Measurements from ENCODE around the gene MRPL50. TPM values are rescaled to one million over a fixed set of nuclear protein-coding genes. Genes with fewer than 3 reads are reported as not detected.

MRPL50 gene
- total RNA-seq, 1 experiment from 2014 or later: 20.0 TPM

- no peak overlapping the region for H3K56ac ChIP-seq (ENCODE audit: insufficient read length, low read depth, low read length)
- H3K4me2 ChIP-seq (ENCODE audit: insufficient read depth, insufficient read length, low read length): no peak overlapping the region
- peaks cover 11 to 14% of the 10 kb centered on the region in 2 experiments for H3K9me3 Mint-ChIP-seq
- H3K4me1 Mint-ChIP-seq: peaks cover 13 to 16% of the 10 kb centered on the region in 2 experiments
- no peak overlapping the region for H3K4ac ChIP-seq (ENCODE audit: low read depth, low read length)
- H4K5ac ChIP-seq (ENCODE audit: insufficient read length, low read depth, low read length): no peak overlapping the region
- H3K27ac Mint-ChIP-seq: peak overlapping the region in 2 of 3 experiments; percentile 21 to 45; a peak in 2 of 7 replicates
- no peak overlapping the region for H2BK12ac ChIP-seq (ENCODE audit: insufficient read length, low read depth, low read length)
- H4K8ac ChIP-seq (replicated peaks; ENCODE audit: insufficient read length, low read depth, low read length): no peak overlapping the region
- no peaks in the 10 kb centered on the region for H3K79me2 ChIP-seq (ENCODE audit: insufficient read depth, low read length)
- H3K27me3 Mint-ChIP-seq (ENCODE audit: low read depth): no peaks in the 10 kb centered on the region
- H3K23me2 ChIP-seq (ENCODE audit: insufficient read length, low read depth, low read length, poor library complexity, severe bottlenecking): no peaks in the 10 kb centered on the region
- H3K14ac ChIP-seq (ENCODE audit: insufficient read depth, low read length): no peak overlapping the region
- H4K20me1 ChIP-seq (ENCODE audit: control insufficient read depth, insufficient read depth, insufficient read length): no peaks in the 10 kb centered on the region
- no peak overlapping the region for H2AK5ac ChIP-seq (ENCODE audit: insufficient read length, low read length)
- H3K27me3 ChIP-seq (ENCODE audit: insufficient read depth, low read length): no peaks in the 10 kb centered on the region
- H3K79me1 ChIP-seq (ENCODE audit: insufficient read depth, low read depth, low read length, poor library complexity, severe bottlenecking): no peaks in the 10 kb centered on the region
- no peak overlapping the region for H2BK15ac ChIP-seq (ENCODE audit: low read depth, low read length)
- no peak overlapping the region for H2BK5ac ChIP-seq (ENCODE audit: insufficient read length, low read length)
- no peak overlapping the region for H3K9ac ChIP-seq (ENCODE audit: extremely low read depth, insufficient read length, low read length)
- no peak overlapping the region for H3K18ac ChIP-seq (ENCODE audit: insufficient read length, low read depth, low read length)
- H3K36me3 Mint-ChIP-seq (ENCODE audit: insufficient read depth in 1 of 3, low read depth in 3 of 3): peaks cover 0 to 22% (median 2%) of the 10 kb centered on the region in 3 experiments; a peak in 3 of 7 replicates
- no peaks in the 10 kb centered on the region for H3K9me3 ChIP-seq (ENCODE audit: control insufficient read depth, low read depth, low read length)
- TF ChIP-seq CTCF (conservative IDR thresholded peaks at IDR 0.05): no peak
- no peak overlapping the region for H2AFZ ChIP-seq (ENCODE audit: low read length)
- no peak overlapping the region for H3T11ph ChIP-seq (ENCODE audit: low read length)
- no peak overlapping the region for H4K91ac ChIP-seq (ENCODE audit: insufficient read length, low read depth, low read length)
- no peak overlapping the region for H2BK20ac ChIP-seq (ENCODE audit: low read depth, low read length, poor library complexity, severe bottlenecking)
- DNase-seq: no peak
- no CpG with 5 or more reads among the region's 6 CpGs for WGBS (ENCODE audit: extremely low coverage, insufficient read length, low lambda C conversion rate)
- no peak overlapping the region for H3K4me3 Mint-ChIP-seq
- no peak overlapping the region for H3K23ac ChIP-seq (ENCODE audit: insufficient read length, low read depth, low read length)
- H3K4me1 ChIP-seq (ENCODE audit: insufficient read depth, low read length): peaks cover 3% of the 10 kb centered on the region; the same call in 1 of the 2 replicates
- no peak overlapping the region for H3K27ac ChIP-seq (ENCODE audit: insufficient read length, low read depth, low read length)
- no peak overlapping the region for H2BK120ac ChIP-seq (ENCODE audit: low read depth, low read length, poor library complexity, severe bottlenecking)
Measured at GRCh38 chr9:101376111-101376848, 22.1 kb downstream of the MRPL50 start.

Data from H9 (cell line).